K562 (cell line): Measurements from ENCODE around the gene ABT1. TPM values are rescaled to one million over a fixed set of nuclear protein-coding genes. Genes with fewer than 3 reads are reported as not detected.
A peak's percentile ranks its signal among the peaks of the same experiment; 100 is the strongest.

Source experiments
- BCL6 ChIP-seq: fragments of 250-450 bp; sonication (Bioruptor Pico); IDR thresholded peaks from 2 replicates; pipeline ENCODE4 v1.4.0; 2020
- CHD1 ChIP-seq: fragments of 200-600 bp; sonication (generic); IDR thresholded peaks from one replicate; pipeline ENCODE4 v1.6.1; 2012; ENCODE audit warnings: mild to moderate bottlenecking, moderate library complexity, low read length, inconsistent platforms
- CHD4 ChIP-seq: fragments of 200-600 bp; sonication (generic); IDR thresholded peaks from 3 replicates; pipeline ENCODE4 v1.6.1; 2012; ENCODE audit warnings: low read depth, mild to moderate bottlenecking, mixed read lengths, low read length, inconsistent platforms; ENCODE audit not compliant: insufficient read depth, insufficient replicate concordance, poor library complexity, severe bottlenecking
- CREB1 ChIP-seq, 2 experiments: sonication (generic) in 1 of 2; formaldehyde crosslinking in 1 of 2; IDR thresholded peaks; 2 replicates each; pipeline versions ENCODE4 v1.6.1 to v1.8.0; 2012 to 2022; ENCODE audit warnings: inconsistent platforms in 1 of 2, mild to moderate bottlenecking in 1 of 2, missing genetic modification reagents in 1 of 2, moderate library complexity in 1 of 2
- FOXA1 ChIP-seq: fragments of 450-650 bp; IDR thresholded peaks from 2 replicates; pipeline ENCODE4 v1.6.1; 2016; ENCODE audit warnings: mild to moderate bottlenecking, borderline replicate concordance
- GATAD2A ChIP-seq: fragments of 450-650 bp; IDR thresholded peaks from 2 replicates; pipeline ENCODE4 v1.6.1; 2017
- KAT2B ChIP-seq: IDR thresholded peaks from one replicate; pipeline ENCODE4 v1.6.1; 2012; ENCODE audit warnings: low read depth, mild to moderate bottlenecking, control low read depth, inconsistent platforms, low read length, moderate library complexity
- KAT7 ChIP-seq: sonication (generic); formaldehyde crosslinking; IDR thresholded peaks from 2 replicates; pipeline ENCODE4 v1.8.0; 2022; ENCODE audit warnings: missing genetic modification reagents, mild to moderate bottlenecking, borderline replicate concordance
- MAFF ChIP-seq: IDR thresholded peaks from 2 replicates; pipeline ENCODE4 v1.6.1; 2012; ENCODE audit warnings: low read length, improper control_type of control experiment
- MAFG ChIP-seq: fragments of 450-650 bp; conservative IDR thresholded peaks from 2 replicates; pipeline ENCODE4 v1.6.1; 2016; ENCODE audit warnings: missing genetic modification characterization, missing compliant biosample characterization
- MYC ChIP-seq, 2 experiments: fragments of 250-450 bp in 1 of 2; sonication (Bioruptor Pico) in 1 of 2; IDR thresholded peaks; 2 replicates each; pipeline versions ENCODE4 v1.5.1 to v1.6.1; 2012 to 2021; ENCODE audit warnings: low read depth in 2 of 2, borderline replicate concordance in 1 of 2, improper control_type of control experiment in 1 of 2, low read length in 1 of 2, mild to moderate bottlenecking in 1 of 2, moderate library complexity in 1 of 2
- PHF21A ChIP-seq: fragments of 450-650 bp; IDR thresholded peaks from 2 replicates; pipeline ENCODE4 v1.6.1; 2017; ENCODE audit warnings: low read depth, borderline replicate concordance
- SAFB ChIP-seq: fragments of 200-400 bp; formaldehyde crosslinking; IDR thresholded peaks from 2 replicates; pipeline ENCODE4 v1.6.1; 2017; ENCODE audit warnings: low read depth, low read length, borderline replicate concordance
- SNRNP70 ChIP-seq: fragments of 200-400 bp; formaldehyde crosslinking; optimal IDR thresholded peaks from 2 replicates; pipeline ENCODE3; 2017; ENCODE audit warnings: low read depth, low read length
- SRF ChIP-seq, 2 experiments: fragments of 250-450, 450-650 bp in 1 of 2; sonication (Bioruptor Pico) in 1 of 2; sonication (generic) in 1 of 2; formaldehyde crosslinking; IDR thresholded peaks; 2 replicates each; pipeline versions ENCODE4 v1.5.0 to v1.5.1; 2020 to 2022; ENCODE audit warnings: mild to moderate bottlenecking in 1 of 2, missing genetic modification reagents in 1 of 2
- TEAD2 ChIP-seq: fragments of 450-650 bp; IDR thresholded peaks from 2 replicates; pipeline ENCODE4 v1.6.1; 2016; ENCODE audit warnings: missing genetic modification characterization, control low read depth, missing compliant biosample characterization
- TRIM28 ChIP-seq: fragments of 450-650 bp; IDR thresholded peaks from 2 replicates; pipeline ENCODE4 v1.6.1; 2017
- ZC3H11A ChIP-seq: IDR thresholded peaks from 2 replicates; pipeline ENCODE4 v1.6.1; 2012; ENCODE audit warnings: low read depth, low read length, improper control_type of control experiment
- ZNF134 ChIP-seq: fragments of 250-450 bp; sonication (Bioruptor Pico); conservative IDR thresholded peaks from 2 replicates; pipeline ENCODE4 v1.4.0; 2020
- ZNF143 ChIP-seq: sonication (generic); formaldehyde crosslinking; IDR thresholded peaks from 2 replicates; pipeline ENCODE4 v1.9.0; 2022; ENCODE audit warnings: mild to moderate bottlenecking, missing genetic modification reagents
- ZNF217 ChIP-seq: sonication (generic); formaldehyde crosslinking; IDR thresholded peaks from 2 replicates; pipeline ENCODE4 v1.8.0; 2022; ENCODE audit warnings: mild to moderate bottlenecking, missing genetic modification reagents
- ZNF232 ChIP-seq: sonication (generic); formaldehyde crosslinking; IDR thresholded peaks from 2 replicates; pipeline ENCODE4 v1.8.0; 2022; ENCODE audit warnings: mild to moderate bottlenecking, missing genetic modification reagents
- ZNF311 ChIP-seq: fragments of 250-450 bp; sonication (Bioruptor Pico); IDR thresholded peaks from 2 replicates; pipeline ENCODE4 v1.4.0; 2020; ENCODE audit warnings: mild to moderate bottlenecking, moderate library complexity
- ZNF384 ChIP-seq: IDR thresholded peaks from 2 replicates; pipeline ENCODE4 v1.6.1; 2012; ENCODE audit warnings: low read depth, low read length, improper control_type of control experiment
- ZNF444 ChIP-seq: fragments of 250-450 bp; sonication (Bioruptor Pico); IDR thresholded peaks from 2 replicates; pipeline ENCODE4 v1.4.0; 2020; ENCODE audit warnings: mild to moderate bottlenecking, moderate library complexity
- ZNF583 ChIP-seq: fragments of 250-450 bp; sonication (Bioruptor Pico); IDR thresholded peaks from 2 replicates; pipeline ENCODE4 v1.4.0; 2020
- ZNF76 ChIP-seq: fragments of 250-450 bp; sonication (Bioruptor Pico); IDR thresholded peaks from 2 replicates; pipeline ENCODE4 v1.4.0; 2020; ENCODE audit warnings: mild to moderate bottlenecking, moderate library complexity, borderline replicate concordance
- ZSCAN32 ChIP-seq: fragments of 450-650 bp; formaldehyde crosslinking; IDR thresholded peaks from 2 replicates; pipeline ENCODE4 v1.4.0; 2020; ENCODE audit warnings: mild to moderate bottlenecking, moderate library complexity
- polyA plus RNA-seq, 8 experiments: library from polyadenylated mRNA; depleted of rRNA in 4 of 8; stranded (reverse) in 5 of 8; unstranded in 3 of 8; fragments of >200 nt; fragmentation: Nextera tagmentation in 2 of 8; fragmentation: Illumina TruSeq in 1 of 8; extraction: Ambion mirVana in 2 of 8; extraction: Trizol in 1 of 8; gene quantifications; 2 replicates each; pipeline versions ENCODE4 v1.2.1 to v1.2.3, GENCODE V29; 2011 to 2014; ENCODE audit warnings: inconsistent platforms in 1 of 8, missing spikeins in 1 of 8
- total RNA-seq, 7 experiments: library from RNA; depleted of rRNA in 6 of 7; stranded (reverse); fragments of >200 nt in 6 of 7; fragmentation: Illumina TruSeq in 2 of 7; extraction: Trizol in 2 of 7; gene quantifications; 2 replicates each; pipeline versions ENCODE4 v1.2.1 to v1.2.3, GENCODE V29; 2011 to 2021; ENCODE audit warnings: low replicate concordance in 1 of 7

Gene ABT1
- total and polyA plus RNA-seq, 9 of the 15 experiments (the other 6 are each of a cell fraction or from before 2014, with no cell fraction given): 8.8 to 52.7 (median 40.7) TPM

DNA sequence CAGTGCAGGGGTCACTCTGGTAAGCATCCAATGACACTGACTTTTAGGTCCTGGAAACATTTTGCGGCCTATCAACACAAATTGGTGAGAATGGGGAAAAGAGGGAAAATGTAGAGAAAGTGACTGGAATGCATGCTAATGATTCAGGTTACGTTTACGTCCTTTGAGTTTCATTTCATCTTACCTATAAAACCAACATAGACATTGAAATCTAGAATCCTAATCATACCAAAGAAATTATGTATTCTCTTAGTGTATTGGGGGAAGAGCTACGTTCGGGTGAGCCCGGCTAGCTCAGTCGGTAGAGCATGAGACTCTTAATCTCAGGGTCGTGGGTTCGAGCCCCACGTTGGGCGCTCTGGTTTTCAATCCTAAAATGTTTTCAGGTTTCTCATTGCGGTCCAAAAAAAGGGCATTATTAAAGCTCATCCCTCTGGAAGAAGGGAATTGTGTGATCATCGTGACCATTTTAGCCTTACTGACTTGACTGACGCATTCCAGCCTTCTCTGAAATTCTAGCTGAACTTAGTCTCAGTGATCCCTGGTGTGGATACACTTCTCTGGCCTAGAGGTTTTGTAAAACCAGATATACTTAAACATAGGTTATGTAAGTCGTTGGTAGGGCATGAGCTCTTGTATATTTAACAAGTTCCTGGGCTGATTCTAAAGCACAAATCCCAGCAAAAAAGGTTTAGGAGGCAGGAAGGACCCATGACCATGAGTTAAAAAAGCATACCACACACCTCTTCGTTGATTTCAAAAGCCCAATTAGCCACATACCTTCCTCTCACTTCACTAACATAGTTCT, 40.3 kb upstream of the ABT1 start (continued):
- peak; percentile 8 for TF ChIP-seq PHF21A
- TF ChIP-seq CHD1: no peak
- TF ChIP-seq BCL6 (CRISPR knock-in tag): no peak
- peak; percentile 43; the same call in 1 of the 2 replicates for TF ChIP-seq ZNF232 (CRISPR knock-in tag)
- no peak for TF ChIP-seq SNRNP70
- 0 out of 2 replicates have a peak, but pooled peaks have one; percentile 66 for TF ChIP-seq ZC3H11A
- TF ChIP-seq ZSCAN32 (CRISPR knock-in tag): no peak
- peak; percentile 62; the same call in 1 of the 2 replicates for TF ChIP-seq TEAD2
- no peak for TF ChIP-seq ZNF143 (CRISPR knock-in tag)
- TF ChIP-seq ZNF76: no peak
- TF ChIP-seq KAT2B: no peak
- TF ChIP-seq CHD4: peak; percentile 6
- TF ChIP-seq ZNF217 (CRISPR knock-in tag): no peak
- TF ChIP-seq MYC (IDR thresholded peaks at IDR 0.05; ENCODE audit: low read depth, low read length): peak; percentile 41
- no peak for TF ChIP-seq MYC (CRISPR knock-in tag; IDR thresholded peaks at IDR 0.05; ENCODE audit: borderline replicate concordance, low read depth)
- TF ChIP-seq TRIM28: peak; percentile 69; the same call in 1 of the 2 replicates
- TF ChIP-seq KAT7 (CRISPR knock-in tag): no peak
- TF ChIP-seq ZNF134 (CRISPR knock-in tag): no peak
- TF ChIP-seq ZNF583 (CRISPR knock-in tag): no peak
- TF ChIP-seq CREB1 (IDR thresholded peaks at IDR 0.05): peak; percentile 56
- TF ChIP-seq CREB1 (CRISPR knock-in tag; IDR thresholded peaks at IDR 0.05): peak; percentile 69; the same call in 1 of the 2 replicates
- TF ChIP-seq ZNF384: peak; percentile 44
- TF ChIP-seq SAFB: no peak
- TF ChIP-seq MAFF: no peak
- TF ChIP-seq GATAD2A: 0 out of 2 replicates have a peak, but pooled peaks have one; percentile 79
- 0 out of 4 replicates have a peak, but pooled peaks of 1 of the 2 experiments have one; percentile 23 for TF ChIP-seq SRF (CRISPR knock-in tag; IDR thresholded peaks at IDR 0.05)
- no peak for TF ChIP-seq MAFG (tag)
- no peak for TF ChIP-seq ZNF311 (CRISPR knock-in tag)
- no peak for TF ChIP-seq FOXA1
- no peak for TF ChIP-seq ZNF444 (CRISPR knock-in tag)
